ENCODE measurements around the gene BCL7A.

Gene BCL7A

GRCh38 chr12:122028165-122028904 lies 6.7 kb downstream of the BCL7A start:
- no peaks in the 10 kb centered on the region for H3K9me3 ChIP-seq (ENCODE audit: control insufficient read depth, low read length)
- H3K4me3 ChIP-seq (ENCODE audit: extremely low read depth, insufficient read depth, low read length, poor library complexity, severe bottlenecking), result no peak overlapping the region
- H3K4me1 ChIP-seq (ENCODE audit: control insufficient read depth, insufficient read depth, low read length, poor library complexity, severe bottlenecking), result peaks cover 9% of the 10 kb centered on the region
- WGBS, 2 experiments (ENCODE audit: insufficient coverage in 2 of 2), result 90 to 93% methylated on average over 11 to 12 of the region's 12 CpGs
- H3K27ac ChIP-seq (ENCODE audit: low read depth, low read length, severe bottlenecking), result no peak overlapping the region
- peaks cover 14% of the 10 kb centered on the region for H3K36me3 ChIP-seq (ENCODE audit: control insufficient read depth, insufficient read depth, low read length)

GRCh38 chr12:122028905-122029560 lies 7.3 kb downstream of the BCL7A start:
- 95% methylated on average over 21 to 23 of the region's 23 CpGs for WGBS, 2 experiments (ENCODE audit: insufficient coverage in 2 of 2)
- Histone ChIP-seq H3K27ac (ENCODE audit: low read depth, low read length, severe bottlenecking) (no peak overlapping the region), H3K36me3 (ENCODE audit: control insufficient read depth, insufficient read depth, low read length) (peaks cover 14% of the 10 kb centered on the region), H3K9me3 (ENCODE audit: control insufficient read depth, low read length) (no peaks in the 10 kb centered on the region), H3K4me1 (ENCODE audit: control insufficient read depth, insufficient read depth, low read length, poor library complexity, severe bottlenecking) (peaks cover 2% of the 10 kb centered on the region), H3K4me3 (ENCODE audit: extremely low read depth, insufficient read depth, low read length, poor library complexity, severe bottlenecking) (no peak overlapping the region)

- Histone ChIP-seq H3K27ac (ENCODE audit: low read depth, low read length, severe bottlenecking) (no peak overlapping the region), H3K9me3 (ENCODE audit: control insufficient read depth, low read length) (no peaks in the 10 kb centered on the region), H3K36me3 (ENCODE audit: control insufficient read depth, insufficient read depth, low read length) (peaks cover 14% of the 10 kb centered on the region), H3K4me1 (ENCODE audit: control insufficient read depth, insufficient read depth, low read length, poor library complexity, severe bottlenecking) (no peaks in the 10 kb centered on the region), H3K4me3 (ENCODE audit: extremely low read depth, insufficient read depth, low read length, poor library complexity, severe bottlenecking) (no peak overlapping the region)
- 92 to 96% methylated on average over 14 to 25 of the region's 28 CpGs for WGBS, 2 experiments (ENCODE audit: insufficient coverage in 2 of 2)
These were observed 8.1 kb downstream of the BCL7A start for GRCh38 chr12:122029620-122030423.

GRCh38 chr12:122030424-122031035 lies 8.8 kb downstream of the BCL7A start:
- Histone ChIP-seq H3K9me3 (ENCODE audit: control insufficient read depth, low read length) (no peaks in the 10 kb centered on the region), H3K4me1 (ENCODE audit: control insufficient read depth, insufficient read depth, low read length, poor library complexity, severe bottlenecking) (no peaks in the 10 kb centered on the region), H3K36me3 (ENCODE audit: control insufficient read depth, insufficient read depth, low read length) (peaks cover 21% of the 10 kb centered on the region), H3K4me3 (ENCODE audit: extremely low read depth, insufficient read depth, low read length, poor library complexity, severe bottlenecking) (no peak overlapping the region), H3K27ac (ENCODE audit: low read depth, low read length, severe bottlenecking) (no peak overlapping the region)
- WGBS, 2 experiments (ENCODE audit: insufficient coverage in 2 of 2), result 93 to 95% methylated on average over 9 to 11 of the region's 13 CpGs

- peaks cover 31% of the 10 kb centered on the region for H3K36me3 ChIP-seq (ENCODE audit: control insufficient read depth, insufficient read depth, low read length)
- no peak overlapping the region for H3K27ac ChIP-seq (ENCODE audit: low read depth, low read length, severe bottlenecking)
- no peaks in the 10 kb centered on the region for H3K9me3 ChIP-seq (ENCODE audit: control insufficient read depth, low read length)
- no peaks in the 10 kb centered on the region for H3K4me1 ChIP-seq (ENCODE audit: control insufficient read depth, insufficient read depth, low read length, poor library complexity, severe bottlenecking)
- H3K4me3 ChIP-seq (ENCODE audit: extremely low read depth, insufficient read depth, low read length, poor library complexity, severe bottlenecking), result no peak overlapping the region
- WGBS, 2 experiments (ENCODE audit: insufficient coverage in 2 of 2), result 58 to 71% methylated on average over 15 to 19 of the region's 21 CpGs
These were observed 9.9 kb downstream of the BCL7A start for GRCh38 chr12:122031342-122032216.

GRCh38 chr12:122032580-122032979 lies 10.9 kb downstream of the BCL7A start:
- Histone ChIP-seq H3K4me1 (ENCODE audit: control insufficient read depth, insufficient read depth, low read length, poor library complexity, severe bottlenecking) (no peaks in the 10 kb centered on the region), H3K36me3 (ENCODE audit: control insufficient read depth, insufficient read depth, low read length) (peaks cover 40% of the 10 kb centered on the region), H3K27ac (ENCODE audit: low read depth, low read length, severe bottlenecking) (no peak overlapping the region), H3K4me3 (ENCODE audit: extremely low read depth, insufficient read depth, low read length, poor library complexity, severe bottlenecking) (no peak overlapping the region), H3K9me3 (ENCODE audit: control insufficient read depth, low read length) (no peaks in the 10 kb centered on the region)
- 97 to 98% methylated on average over 8 of the region's 11 CpGs for WGBS, 2 experiments (ENCODE audit: insufficient coverage in 2 of 2)

- 91 to 93% methylated on average over 4 to 7 of the region's 8 CpGs for WGBS, 2 experiments (ENCODE audit: insufficient coverage in 2 of 2)
These were observed 13.6 kb downstream of the BCL7A start for GRCh38 chr12:122035292-122035691.

GRCh38 chr12:122036153-122036552 lies 14.5 kb downstream of the BCL7A start:
- Histone ChIP-seq H3K27ac (ENCODE audit: low read depth, low read length, severe bottlenecking) (no peak overlapping the region), H3K9me3 (ENCODE audit: control insufficient read depth, low read length) (no peaks in the 10 kb centered on the region), H3K36me3 (ENCODE audit: control insufficient read depth, insufficient read depth, low read length) (peaks cover 56% of the 10 kb centered on the region), H3K4me1 (ENCODE audit: control insufficient read depth, insufficient read depth, low read length, poor library complexity, severe bottlenecking) (no peaks in the 10 kb centered on the region), H3K4me3 (ENCODE audit: extremely low read depth, insufficient read depth, low read length, poor library complexity, severe bottlenecking) (no peak overlapping the region)
- 92 to 100% methylated on average over 3 to 4 of the region's 6 CpGs for WGBS, 2 experiments (ENCODE audit: insufficient coverage in 2 of 2)

More at GRCh38 chr12:122035292-122035691, 13.6 kb downstream of the BCL7A start:
- no peak overlapping the region for H3K27ac ChIP-seq (ENCODE audit: low read depth, low read length, severe bottlenecking)
- peaks cover 54% of the 10 kb centered on the region for H3K36me3 ChIP-seq (ENCODE audit: control insufficient read depth, insufficient read depth, low read length)
- no peak overlapping the region for H3K4me3 ChIP-seq (ENCODE audit: extremely low read depth, insufficient read depth, low read length, poor library complexity, severe bottlenecking)
- H3K4me1 ChIP-seq (ENCODE audit: control insufficient read depth, insufficient read depth, low read length, poor library complexity, severe bottlenecking), result no peaks in the 10 kb centered on the region
- H3K9me3 ChIP-seq (ENCODE audit: control insufficient read depth, low read length), result no peaks in the 10 kb centered on the region

- Histone ChIP-seq H3K9me3 (ENCODE audit: control insufficient read depth, low read length) (no peaks in the 10 kb centered on the region), H3K4me1 (ENCODE audit: control insufficient read depth, insufficient read depth, low read length, poor library complexity, severe bottlenecking) (no peaks in the 10 kb centered on the region), H3K36me3 (ENCODE audit: control insufficient read depth, insufficient read depth, low read length) (peaks cover 62% of the 10 kb centered on the region), H3K27ac (ENCODE audit: low read depth, low read length, severe bottlenecking) (no peak overlapping the region), H3K4me3 (ENCODE audit: extremely low read depth, insufficient read depth, low read length, poor library complexity, severe bottlenecking) (no peak overlapping the region)
- WGBS, 2 experiments (ENCODE audit: insufficient coverage in 2 of 2), result 95 to 96% methylated on average over 16 to 20 of the region's 21 CpGs
These were observed 19.1 kb downstream of the BCL7A start for GRCh38 chr12:122040579-122041386.
